ENCODE data around the gene PRSS56. TPM values are rescaled to one million over a fixed set of nuclear protein-coding genes. Genes with fewer than 3 reads are reported as not detected.

PRSS56 gene
- polyA plus RNA-seq (ENCODE audit: insufficient read depth in 1 of 5, insufficient read length in 5 of 5, low replicate concordance in 1 of 5), result under 1 TPM in 1 of 5 donors, not detected in 4; 0.13 TPM
- long read RNA-seq, donor 1, result 0 reads
- long read RNA-seq, donor 2, result 0 reads
- long read RNA-seq, donor 3, result 0 reads
- long read RNA-seq, donor 4, result 0 reads
- long read RNA-seq, donor 5, result 0 reads
- long read RNA-seq, donor 6, result 0 reads
- long read RNA-seq, donor 7, result 0 reads
- long read RNA-seq, donor 8, result 0 reads

DNA sequence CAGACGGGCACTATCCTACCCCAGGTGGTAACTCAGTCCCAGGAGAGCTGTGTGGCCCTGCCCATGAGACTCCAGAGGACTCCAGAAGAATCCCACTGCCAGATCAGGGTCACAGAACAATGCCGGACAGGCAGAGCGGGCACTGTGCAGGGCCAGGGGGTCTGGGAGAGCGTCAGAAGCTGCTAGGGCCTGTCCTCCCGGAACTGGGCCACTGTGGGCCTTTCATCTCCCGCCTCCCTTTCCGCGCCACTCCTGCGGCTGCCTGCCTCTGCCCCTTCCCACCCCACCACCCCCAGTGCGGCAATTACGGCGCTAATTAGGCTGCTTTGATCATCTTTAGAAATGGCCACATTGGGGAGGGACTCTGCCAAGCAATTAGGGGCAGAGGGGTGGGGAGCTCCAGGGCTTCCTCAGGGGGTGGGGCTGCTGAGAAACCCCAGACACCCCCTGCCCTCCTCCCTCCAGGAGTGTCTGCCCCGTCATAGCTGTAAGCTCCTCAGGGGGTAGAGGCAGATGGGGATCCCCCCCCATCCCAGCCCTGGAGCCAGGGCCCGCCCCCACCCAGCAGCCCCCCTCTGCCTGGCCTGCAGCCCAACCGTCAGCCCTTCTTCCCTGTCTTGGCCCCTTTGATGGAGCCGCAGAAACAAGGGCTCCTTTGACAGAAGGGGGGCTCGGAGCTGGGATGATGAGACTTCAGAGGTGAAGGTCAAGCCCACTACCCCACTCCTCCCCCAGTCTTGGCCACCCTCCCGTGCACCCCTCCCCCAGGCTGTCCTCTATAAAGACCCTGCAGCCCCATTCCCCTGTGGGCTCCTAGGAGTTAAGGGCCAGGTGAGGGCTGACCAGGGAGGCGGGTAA, at the start of gene PRSS56:
Gene PRSS56 (plus strand): TSS at position 808 of the 858 bp plus-strand sequence. CDS start 211 bp downstream, outside the sequence.
- no peak for DNase-seq

DNA sequence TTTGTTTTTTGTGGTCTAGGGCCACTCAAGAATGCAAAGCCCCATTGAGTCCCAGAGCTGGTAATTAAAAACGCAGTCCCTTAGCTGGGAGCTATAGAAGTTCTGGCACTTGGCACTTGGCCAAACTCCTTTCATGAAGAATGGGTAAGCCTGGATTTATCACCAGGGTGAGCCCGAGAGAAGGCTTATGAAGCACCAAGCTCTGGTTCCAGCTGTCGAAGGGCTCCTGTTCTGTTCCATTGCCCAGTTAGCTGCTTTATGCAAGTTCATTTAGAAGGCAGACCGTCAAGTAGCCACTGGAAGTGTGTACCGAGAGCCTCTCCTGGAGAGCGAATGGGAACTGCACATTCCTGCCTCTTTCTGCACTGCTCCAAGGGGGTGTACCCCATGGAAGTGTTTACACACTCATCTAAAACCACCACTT, 46.7 kb upstream of the PRSS56 start:
- DNase-seq, result peak; percentile 13 to 14

DNA sequence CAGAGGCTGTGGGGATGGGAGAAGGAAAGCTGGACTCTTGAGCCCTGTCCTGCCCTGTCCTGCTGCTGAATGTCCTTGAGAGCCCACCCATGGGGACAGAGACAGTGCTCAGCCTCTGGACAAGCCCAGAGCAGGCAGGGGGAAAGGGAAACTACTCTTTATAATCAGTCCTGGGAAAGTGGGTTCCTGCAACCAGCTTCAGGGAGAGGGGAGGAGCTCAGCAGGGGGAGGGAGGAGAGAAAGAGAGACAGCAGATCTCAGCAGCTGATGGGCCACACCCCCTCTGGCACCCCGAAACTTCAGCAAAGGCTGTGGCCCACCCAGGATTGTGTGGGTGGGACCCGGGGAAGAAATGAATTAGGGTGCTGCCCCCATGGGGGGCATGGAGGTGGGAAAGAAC, 44.1 kb upstream of the PRSS56 start:
- no peak for DNase-seq

DNA sequence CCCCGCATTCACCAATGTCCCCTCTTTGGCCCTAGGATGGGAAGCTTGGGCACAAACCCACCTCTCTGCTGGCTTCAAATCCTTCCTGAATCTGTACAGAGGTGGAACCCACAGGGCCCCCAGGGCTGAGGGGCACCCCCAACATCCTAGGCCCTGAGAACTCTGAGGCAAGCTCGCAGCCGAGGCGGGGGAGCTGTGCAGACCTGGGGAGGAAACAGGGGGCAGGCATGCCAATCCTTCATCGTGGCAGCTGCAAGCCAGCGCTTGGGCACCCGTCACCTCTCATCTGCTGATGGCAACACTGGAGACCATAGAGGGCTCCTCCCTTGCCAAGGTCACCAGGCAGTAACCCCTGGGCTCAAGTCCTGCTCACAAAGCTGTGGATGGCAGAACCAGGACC, 43.4 kb upstream of the PRSS56 start:
- no peak for DNase-seq

DNA sequence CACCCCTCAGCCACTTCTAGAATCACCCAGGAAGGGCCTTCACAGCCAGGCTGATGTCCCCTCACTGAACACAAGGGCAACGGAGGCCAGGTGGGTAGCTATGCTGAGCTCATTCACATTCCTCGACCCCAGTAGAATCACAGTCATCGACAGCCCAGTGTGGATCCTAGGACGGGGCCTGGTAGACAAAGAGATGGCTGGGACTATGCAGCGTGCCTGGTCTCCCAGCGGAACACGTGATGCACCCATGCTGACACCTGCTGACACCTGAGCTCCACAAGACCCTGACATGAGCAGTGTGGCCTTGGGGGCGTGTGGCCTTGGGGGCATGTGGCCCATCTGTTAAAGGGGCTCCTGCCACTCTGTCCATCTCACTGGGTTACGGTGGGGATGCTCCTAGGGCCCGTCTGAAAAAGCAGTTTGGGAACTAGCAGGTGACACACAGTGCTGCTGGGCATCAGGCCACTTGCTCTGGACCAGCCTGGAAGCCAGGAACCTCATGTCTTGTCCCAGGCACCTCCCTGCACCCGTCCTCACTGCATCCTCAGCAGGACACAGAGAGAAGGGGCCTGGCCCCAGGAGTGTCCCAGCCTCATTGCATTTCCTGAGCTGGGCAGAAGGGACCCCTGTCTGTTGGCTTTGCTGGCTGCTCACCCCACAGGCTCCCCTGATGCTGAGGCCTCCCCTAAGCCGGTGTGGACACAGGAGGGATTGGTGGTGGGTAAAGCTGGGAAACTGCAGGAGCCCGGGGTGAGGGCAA, 42.3 kb upstream of the PRSS56 start:
- DNase-seq, result no peak

DNA sequence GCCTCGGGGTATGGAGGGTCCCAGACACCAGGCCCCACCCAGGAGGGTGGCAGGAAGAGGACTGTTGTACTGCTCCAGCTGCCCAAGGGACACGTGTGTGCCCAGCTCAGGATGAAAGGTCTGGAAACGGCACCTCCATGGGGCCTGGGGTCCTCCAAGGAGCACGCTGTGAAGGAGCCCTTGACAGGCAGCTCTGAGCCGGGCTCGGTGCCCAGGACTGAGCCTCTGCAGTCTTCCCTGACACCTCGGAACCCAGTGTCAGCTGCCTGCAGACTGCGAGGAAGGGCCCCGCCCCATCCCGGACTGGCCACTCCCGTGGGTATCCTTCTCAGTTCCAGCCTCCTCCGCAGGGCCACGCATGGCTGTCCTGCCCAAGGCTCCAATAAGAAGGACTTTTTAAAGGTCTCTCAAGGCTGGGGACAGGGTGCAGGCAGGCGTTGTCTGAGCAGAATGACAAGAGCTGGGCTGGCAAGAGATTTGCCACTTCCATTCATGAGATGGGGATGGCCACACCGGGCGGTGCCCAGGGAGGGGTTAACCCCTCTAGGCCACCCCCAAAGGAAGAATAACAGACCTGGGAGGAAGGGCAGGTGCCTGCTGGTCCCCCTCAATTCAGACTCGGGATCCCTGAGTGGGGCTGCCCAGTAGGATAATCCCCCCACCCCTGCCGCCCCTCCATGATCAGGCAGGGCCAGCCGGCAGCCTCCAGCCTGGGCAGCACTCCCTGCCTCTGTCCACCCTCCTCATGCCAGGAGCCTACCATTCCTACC, 41.4 kb upstream of the PRSS56 start:
- DNase-seq, result no peak

DNA sequence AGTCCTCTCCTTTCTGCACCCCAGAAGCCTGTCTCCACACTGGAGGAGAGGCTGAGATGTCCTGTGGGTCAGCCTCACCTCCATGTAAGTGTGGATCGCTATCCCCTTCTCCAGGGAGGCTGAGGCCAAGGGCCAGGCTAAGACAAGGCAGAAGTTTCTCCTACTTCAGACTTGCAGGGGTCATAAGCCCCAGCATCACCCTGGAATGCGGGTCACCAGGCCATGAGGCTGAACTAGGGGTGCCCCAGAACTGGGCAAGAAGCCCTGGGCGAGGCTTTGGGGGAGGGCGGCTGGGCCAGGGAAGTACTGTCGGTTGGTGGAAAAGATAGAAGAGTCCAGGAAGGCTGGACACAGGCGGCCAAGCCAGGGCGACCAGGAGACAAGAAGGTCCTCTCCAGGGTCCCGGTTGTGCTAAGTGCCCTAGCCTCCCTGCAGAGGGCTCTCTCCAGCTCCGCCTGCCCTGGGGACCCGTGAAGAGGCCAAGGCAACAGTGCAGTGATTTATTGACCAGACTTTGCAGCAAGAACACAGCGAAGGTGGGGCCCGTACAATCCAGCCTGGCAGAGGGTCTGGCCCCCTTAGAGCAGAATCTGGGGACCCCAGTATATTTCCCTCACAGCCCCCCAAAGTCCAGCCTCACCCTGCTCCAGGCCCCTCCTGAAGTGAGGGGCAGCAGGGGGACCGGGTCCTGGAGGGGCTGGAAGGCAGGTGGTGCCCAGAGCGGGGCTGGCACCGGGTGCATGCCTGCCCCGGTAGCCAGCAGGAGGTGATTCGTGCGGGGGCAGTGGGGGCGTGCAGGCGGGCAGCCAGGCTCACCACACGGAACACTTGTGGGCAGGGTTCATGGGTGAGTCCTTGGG, 40.6 kb upstream of the PRSS56 start:
- DNase-seq, result no peak

DNA sequence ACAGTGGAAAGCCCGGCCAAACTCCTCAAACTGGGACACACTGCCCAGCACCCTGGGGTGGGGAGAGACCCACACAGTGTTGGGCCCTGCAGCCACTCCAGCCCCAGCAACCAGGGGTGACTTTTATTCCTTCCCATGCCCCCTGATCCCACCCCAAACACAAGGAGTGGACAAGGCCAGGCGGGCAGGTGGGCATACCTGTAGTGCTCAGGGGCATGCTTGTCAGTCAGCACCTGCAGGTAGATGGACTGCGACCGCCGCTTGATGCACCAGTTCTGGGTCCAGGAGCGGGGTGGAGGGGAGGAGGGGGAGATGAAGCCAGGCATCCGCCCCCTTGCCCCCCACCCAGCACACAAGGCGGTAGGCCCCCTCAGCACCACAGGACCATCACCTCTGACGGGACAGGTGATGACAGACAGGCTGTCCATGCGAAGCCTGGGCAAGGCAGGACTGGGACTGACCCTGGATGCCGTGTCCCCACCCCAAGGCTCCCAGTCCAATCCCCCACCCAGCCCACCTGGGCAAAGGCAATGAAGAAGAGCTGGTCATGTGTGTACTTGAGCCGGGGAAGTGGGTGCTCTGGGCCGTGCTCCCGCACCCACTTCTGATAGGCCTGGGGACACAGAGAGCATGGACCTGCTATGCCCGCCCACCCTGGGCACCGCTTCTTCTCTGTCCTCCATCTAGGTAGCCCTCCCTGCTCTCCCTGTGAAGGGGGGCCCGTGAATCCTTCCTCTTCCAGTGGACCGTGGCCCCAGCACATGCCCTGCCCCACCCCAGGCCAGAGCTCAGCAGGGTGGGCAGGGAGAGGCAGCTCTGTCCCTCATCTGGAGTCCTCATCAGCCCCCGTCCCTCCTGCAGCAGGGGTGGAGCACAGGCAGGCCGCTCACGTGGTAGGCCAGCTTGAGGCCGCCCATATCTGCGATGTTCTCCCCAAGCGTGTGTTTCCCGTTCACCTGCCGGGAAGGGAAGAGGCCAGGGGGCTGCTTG, 39.7 kb upstream of the PRSS56 start:
- no peak for DNase-seq

DNA sequence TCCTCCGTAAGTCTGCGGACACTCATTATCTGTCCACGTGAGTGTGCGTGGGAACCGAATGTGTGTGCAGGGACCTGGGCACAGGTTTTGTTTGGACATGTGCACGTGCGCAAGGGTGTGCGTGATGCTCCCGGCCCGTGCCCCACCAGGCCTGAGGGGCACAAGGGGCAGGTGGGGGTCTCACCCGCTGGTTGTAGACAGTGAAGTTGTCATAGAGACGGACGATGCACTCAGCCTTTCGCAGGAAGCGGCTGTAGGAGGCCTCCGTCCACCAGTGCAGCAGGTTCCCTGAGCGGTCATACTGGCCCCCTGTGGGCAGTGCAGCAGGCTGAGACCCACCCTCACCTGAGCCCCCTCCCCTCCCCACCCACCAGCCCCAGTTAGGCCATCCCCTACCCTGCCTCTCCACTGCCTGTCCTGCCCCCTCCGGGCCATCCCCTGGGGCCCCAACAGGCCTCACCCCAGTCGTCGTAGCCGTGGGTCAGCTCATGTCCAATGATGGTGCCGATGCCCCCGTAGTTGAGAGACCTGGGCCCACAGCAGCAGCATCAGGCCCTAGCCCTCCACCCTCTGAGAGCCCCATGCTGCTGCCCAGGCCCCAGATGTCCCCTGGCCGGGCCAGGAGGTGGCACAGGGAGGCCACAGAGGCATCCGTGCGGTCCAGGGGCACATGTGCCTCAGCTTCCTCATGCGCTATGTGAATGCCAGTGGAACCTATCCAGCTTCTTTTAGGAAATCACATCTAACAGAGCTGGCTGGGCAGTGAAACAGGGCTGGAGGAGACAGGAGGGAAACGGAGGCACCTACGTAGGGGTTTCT, 38.7 kb upstream of the PRSS56 start:
- DNase-seq, result no peak

DNA sequence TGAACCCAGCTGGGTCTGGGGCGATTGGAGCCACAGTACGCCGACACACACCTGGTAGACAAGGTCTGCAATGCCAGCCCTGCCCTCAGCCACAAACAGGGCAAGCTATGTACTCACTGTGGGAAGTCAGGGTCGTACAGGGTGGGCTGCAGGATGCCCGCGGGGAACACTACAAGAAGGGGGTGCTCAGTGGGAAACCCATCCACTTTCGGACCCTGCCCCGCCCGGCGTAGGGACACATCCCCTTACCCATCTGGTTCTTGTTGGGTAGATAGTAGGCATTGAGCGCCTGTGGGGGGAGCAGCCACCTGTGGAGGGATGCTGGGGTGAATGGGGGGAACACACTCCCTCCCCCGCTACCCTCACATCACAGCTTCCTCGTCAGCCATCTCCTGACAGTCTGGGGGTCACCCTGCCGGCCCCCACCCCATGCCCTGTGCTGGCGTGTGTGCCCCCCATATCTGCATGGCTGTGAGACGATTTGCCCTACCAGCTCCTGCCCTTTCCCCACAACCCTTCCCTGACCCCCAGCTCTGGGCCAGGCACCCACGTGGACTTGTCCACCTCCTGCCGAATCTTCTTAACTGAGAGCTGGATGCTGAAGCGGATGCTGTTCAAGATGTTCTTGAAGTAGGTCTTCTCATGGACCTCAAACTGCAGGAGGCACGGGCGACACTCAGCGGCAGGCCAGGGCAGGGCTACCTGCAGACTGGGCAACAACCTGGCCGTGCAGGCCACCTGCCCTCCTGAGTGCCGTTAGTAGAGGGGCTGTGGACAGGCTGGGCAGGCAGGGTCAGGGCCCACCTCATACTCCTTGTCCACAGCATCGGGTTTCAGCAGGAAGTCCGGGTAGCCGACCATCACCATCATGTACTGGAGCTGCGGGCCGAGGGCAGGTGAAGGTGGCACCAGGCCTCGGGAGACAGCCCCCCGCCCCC, 37.6 kb upstream of the PRSS56 start:
- DNase-seq, result no peak

DNA sequence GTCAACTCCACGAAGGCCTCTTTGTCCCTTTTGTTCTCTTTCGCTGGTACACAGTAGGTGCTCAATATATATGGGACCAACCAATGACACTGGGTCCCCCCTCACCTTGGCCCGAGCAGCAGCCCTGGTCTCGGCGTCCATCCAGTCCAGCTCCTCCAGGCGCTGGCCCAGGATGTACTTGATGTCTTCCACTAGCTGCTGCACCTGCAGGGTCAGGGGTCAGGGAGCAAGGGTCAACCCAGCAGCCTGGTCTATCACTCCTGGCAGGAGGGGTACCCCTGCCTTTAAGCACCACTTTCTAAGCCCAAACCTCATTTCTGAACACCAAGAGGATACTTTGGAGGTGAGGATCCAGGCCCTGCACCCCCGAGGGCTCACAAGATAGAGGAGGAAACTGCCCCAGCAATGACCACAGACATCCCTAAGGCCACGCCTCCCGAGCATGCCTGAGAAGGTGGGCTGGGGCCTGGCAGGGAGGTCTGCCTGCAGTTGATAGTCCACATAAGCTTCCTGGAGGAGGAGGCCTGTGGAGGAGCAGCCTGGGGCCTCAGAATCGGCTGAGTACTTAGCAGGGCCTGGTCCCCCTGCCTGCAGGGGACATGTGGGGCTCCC, 36.8 kb upstream of the PRSS56 start:
- DNase-seq, result no peak

DNA sequence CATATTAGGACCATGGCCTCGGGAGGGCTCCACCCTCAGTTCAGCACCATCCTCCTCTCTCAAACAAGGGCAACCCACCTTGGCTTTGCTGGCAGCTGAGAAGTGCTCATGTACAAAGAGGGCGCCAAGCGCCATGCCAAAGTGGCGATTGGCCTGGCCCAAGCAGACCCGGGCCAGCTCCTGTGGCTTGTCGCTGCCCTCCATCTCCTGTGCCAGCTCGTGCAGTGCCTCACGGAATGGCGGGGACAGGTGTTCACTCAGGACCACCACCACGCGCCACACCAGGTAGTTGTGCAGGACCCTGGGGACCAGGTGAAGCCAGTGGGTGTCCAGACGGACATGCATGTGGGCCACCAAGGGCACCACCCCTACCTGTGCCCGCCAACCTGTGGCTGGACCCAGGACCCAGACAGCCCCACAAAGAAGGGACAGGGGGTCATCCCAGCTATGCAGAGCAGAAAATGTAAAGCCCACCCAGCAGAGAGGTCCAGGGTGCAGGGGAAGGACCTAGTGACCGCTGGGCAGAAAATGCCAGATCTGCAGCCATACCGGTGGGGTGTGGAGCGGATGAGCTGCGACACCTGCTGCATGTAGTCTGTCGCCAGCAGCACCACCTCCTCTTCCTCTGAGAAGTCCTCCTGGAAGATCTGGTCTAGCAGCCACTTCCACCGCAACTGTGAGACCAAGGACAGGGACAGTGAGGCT, 36.1 kb upstream of the PRSS56 start:
- no peak for DNase-seq

DNA sequence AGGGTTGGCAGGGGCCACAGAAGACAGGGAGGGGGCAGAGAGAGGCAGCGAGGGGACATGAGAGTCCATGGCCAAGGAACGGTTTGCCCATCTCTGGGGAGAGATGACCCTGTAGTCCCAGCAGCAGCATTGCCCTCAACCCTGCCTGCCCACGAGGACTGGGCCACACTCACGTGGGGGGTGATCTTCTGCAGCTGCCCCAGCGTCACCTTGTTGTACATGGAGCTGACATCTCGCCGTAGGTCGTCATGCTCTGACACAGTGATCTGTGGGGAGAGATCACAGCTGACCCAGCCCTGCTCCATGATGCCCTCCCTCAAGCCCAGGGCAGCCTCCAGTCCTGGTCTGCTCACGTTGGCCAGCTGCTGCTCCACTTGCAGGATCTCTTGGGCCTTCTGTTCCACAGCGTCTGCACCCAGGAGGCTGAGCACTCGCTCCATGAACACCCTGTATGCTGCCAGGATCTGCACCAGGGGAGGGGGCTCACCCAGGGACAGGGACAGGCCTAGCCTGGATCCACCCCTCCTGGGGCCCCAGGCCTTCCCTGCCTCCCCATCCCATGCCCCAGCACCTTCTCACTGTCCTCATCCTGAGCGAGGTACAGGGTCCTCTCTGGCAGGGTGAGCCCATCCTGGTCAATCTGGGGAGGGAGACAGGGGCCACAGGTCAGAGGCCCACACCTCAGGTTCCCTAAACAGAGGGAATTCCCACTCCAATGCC, 35.4 kb upstream of the PRSS56 start:
- DNase-seq, result no peak

DNA sequence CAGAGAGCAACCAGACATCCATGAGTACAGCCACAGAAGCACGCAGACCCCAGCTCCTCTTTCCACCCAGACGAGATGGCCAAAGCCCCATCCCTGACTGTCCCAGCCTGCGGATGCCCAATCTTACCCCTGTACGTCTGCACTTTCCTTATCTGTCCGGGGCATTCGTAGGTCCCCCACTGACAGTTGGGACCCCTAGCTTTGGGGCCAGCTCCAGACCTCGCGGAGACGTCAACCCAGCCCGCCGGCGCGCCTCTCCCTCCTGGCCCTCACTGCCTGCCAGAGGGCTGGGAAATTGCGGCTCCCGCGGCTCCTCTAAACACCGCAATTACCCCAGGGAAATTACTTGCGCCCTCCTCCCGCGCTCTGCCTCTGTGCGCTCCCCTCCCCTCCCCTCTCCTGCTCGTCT, 34.8 kb upstream of the PRSS56 start:
- no peak for DNase-seq

DNA sequence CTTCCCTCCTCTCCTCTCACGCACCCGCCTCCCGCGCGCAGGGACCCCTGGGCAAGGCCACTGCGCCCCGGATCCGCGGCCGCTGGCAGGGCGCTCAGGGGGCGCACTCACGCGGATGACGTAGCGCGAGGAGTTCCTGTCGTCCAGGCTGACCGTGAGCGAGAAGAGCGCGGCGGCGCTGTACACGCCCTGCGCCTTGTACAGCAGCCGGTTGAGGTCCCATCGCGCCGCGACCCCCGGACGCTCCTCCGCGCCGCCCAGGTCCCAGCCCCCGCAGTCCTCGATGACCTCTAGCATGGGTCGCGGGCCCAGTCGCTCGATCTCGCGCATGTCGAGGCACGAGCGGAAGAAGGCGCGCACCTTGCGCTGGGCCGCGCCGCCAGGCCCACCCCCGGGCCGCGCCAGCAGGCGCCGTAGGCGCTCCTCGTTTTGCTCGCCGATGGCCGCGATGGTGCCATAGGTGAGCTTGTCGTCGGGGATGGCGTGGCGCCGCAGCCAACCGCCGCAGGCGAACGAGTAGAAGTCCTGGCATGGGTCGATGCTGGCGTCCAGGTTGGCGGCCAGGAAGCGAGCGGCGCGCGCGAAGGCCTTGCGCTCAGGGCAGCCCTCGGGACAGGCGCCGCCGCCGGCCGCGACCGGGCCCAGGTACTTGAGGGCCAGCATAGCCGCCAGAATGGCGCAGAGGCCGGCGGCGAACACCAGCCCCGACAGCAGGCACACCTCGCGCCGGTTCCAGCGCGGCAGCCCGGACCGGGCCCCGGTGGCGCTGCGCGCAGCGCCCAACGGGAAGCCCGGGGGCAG, 34.2 kb upstream of the PRSS56 start:
- DNase-seq, result no peak

Measured in right lung (tissue), 10 donors.